IPS-11a (cell line): Measurements from ENCODE around the gene DENND2D.

ENCODE experiments used
- H3K4me3 ChIP-seq: one replicate; pipeline ENCODE4 v1.5.1; 2013; ENCODE audit warnings: low read depth, low read length, control low read depth

Gene DENND2D

DNA sequence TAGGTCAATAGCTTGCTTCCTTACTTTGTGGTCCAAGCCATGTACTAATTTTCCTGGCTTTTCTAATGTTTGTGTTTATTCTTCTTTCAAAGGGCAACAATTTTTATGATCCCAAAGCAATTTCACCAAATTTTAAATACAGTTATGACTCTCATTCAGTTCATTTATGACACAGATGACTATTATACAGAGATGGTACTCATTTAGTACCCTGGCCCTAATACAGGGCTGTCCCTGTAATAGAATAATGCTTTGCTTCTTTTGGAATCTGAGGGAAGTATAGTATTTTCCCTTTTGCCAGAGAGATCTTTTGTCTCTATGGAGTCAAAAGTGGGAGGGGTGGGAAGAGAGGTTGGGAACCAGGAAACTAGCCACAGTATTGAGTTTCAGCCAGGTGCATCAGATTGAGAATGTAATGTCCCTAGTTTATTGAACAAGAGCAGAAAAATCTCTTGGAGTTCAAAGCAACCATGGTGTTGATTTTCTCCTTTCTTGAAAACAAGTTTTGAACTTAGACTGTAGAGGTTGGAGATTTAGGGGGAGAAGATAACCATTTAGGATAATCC is 20.4 kb downstream of the DENND2D start:
- H3K4me3 ChIP-seq = no peak overlapping the region

DNA sequence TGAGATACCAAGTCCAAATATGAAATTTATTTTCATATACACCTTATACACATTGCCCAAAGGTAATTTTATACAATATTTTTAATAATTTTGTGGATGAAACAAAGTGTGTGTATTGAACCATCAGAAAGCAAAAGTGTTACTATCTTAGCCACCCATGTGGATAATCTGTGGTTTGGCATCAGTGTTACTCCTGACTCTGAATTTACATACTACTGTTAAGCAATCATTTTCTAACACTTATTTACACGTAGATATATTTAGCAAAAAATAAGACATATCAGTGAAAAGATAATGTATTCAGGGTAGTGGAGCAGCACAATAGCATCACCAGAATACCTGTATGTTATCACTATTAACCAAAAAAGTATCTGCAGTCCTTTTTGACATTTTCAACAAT is 23.8 kb downstream of the DENND2D start:
- no peak overlapping the region for H3K4me3 ChIP-seq

DNA sequence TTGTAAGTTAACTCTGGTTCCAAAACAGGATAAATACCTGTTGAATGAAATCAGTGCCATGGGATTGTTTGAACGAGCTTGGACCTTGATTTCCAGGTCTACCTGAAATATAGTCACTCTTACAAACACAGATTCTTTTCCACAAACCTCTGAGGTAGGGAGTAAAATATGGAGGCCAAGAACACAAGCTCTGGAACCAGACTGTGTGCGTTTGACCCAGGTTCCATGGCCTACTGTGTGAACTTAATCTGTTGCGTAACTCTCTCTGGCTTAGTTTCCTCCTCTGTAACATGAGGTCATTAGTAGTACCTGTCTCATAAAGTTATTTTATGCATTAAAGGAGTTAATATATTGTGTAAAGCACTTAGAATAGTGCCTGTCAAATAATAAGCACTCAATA is 25.1 kb downstream of the DENND2D start:
- no peak overlapping the region for H3K4me3 ChIP-seq

DNA sequence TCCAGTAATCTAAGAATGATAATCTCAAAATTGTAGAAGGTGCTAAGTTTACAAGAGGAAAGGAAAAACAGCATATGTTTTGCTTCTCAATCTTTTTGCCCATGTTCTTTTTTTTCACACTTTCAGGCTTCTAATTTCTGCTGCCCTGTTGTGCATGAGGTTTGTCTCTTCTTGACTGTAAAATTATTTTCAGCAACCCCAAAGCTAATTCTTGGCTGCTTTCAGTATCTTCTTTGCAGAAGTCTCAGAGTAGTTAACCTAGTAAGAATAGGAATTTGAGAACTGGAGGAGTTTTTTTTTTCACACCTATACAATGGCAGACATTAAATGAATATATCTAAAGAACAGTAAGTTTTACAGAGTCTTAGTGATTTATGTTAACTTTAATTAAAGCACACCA is 26.4 kb downstream of the DENND2D start:
- H3K4me3 ChIP-seq = no peak overlapping the region

DNA sequence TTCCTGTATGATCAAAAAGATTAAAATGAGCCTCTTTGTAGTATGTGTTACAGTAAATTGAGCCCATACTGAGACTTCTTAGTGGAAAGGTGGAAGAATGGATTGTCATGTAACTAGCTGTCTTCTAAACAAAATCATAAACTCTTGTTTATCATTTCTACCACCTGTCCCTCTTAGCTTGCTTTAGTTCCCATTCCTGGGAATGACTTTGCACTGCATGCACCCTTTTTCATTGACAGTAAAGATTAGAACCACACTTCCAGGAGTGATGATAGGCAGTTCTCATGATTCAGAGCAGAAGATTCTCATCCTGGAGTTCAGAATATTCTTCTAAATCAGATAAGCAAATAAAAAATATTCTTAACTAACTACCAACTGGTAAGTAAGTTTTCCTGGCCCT is 28.0 kb downstream of the DENND2D start:
- no peak overlapping the region for H3K4me3 ChIP-seq

DNA sequence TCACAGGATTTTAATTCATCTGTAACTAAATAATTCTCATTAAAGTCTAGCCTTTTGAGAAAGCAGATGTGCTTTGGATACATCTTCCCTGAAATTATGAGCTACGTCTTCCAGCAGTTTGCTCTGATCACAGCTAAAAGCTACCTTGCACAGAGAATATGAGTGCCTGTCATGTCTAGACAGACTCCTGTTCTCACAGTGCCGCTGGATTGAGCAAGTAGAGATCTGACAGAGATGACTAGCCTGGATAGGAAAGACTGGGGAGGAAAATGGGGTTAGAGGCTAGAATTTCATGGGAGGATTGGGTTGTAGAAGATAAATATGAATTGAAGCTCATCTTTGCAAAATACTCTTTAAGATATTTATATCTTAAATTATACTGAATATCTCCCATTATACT is 36.3 kb downstream of the DENND2D start:
- no peak overlapping the region for H3K4me3 ChIP-seq

DNA sequence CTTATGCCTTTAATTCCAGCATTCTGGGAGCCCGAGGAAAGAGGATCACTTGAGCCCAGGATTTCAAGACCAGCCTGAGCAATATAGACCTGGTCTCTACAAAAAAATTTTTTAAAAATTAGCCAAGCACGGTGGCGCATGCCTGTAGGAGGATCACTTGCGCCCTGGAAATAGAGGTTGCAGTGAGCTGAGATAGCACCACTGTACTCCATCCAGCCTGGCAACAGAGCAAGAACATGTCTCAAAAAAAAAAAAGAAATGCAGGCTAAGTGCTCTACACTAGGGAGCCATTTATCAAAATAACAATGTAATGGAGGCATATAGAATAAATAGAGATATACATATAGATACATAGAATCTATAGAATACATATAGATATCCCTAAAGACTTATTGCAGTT is 37.1 kb downstream of the DENND2D start:
- H3K4me3 ChIP-seq = no peak overlapping the region

DNA sequence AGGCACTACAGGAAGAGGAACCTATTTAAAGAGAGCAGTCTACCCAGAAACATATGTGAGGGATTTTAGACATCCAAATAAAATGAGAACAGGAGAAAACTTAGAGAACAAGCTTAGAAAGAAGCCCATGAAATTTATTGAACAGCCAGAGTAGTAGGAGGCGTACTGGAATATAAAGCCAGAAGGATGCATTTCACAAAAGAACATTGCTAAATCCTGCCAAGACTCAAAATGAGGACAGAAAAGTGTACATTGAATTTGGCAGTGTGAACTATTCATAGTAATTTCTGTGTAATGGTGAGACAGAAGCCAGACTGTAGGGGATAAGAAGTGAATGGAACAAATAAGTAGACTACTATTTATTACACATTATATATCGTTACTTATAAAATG is 38.0 kb downstream of the DENND2D start:
- no peak overlapping the region for H3K4me3 ChIP-seq

DNA sequence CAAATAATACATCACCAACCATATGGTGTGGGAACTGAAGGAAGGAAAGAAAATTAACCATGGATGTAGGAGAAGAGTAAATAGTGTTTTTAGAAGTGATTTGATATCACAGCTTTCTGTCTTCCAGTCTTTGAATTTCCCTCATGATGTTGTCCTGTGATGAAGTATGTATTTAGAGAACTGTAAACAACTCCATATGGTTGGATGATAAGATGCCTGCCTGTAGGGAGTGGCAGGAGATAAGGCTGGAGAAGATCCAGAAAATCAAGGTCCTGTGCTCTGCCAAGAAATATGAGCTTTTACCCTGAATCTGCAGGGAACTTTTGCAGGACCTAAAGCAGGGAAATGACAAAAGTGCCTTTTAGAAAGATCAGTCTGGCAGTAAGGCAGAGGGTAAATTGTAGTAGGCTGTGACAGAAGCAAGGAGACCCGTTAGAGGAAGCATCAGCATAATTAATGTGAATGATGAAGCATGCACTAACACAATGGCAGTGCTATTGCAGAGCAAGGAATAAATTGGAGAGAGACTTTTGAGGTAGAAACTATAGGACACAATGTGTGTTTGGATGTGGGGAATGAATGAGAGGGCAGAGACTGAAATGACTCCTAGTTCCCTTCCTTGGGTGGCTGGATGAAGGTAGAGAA is 38.5 kb downstream of the DENND2D start:
- H3K4me3 ChIP-seq = no peak overlapping the region

DNA sequence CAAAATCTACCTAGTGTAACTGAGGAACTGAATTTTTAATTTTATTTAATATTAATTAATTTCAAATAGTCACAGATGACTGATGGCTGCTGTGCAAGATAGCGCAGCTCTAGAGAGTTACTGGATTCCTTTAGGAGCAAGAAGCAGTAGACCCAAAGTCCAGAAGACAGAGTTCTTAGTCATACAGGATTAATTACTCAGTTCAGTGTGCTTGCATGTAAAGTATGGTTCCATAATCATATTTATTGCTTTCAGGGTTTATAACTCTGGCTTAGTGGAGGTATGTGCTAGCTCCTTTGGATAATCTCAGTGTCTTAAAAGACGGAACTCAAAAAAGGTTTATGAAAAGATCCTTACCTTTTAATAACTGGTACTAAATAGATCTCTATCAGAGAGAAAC is 43.0 kb downstream of the DENND2D start:
- no peak overlapping the region for H3K4me3 ChIP-seq

DNA sequence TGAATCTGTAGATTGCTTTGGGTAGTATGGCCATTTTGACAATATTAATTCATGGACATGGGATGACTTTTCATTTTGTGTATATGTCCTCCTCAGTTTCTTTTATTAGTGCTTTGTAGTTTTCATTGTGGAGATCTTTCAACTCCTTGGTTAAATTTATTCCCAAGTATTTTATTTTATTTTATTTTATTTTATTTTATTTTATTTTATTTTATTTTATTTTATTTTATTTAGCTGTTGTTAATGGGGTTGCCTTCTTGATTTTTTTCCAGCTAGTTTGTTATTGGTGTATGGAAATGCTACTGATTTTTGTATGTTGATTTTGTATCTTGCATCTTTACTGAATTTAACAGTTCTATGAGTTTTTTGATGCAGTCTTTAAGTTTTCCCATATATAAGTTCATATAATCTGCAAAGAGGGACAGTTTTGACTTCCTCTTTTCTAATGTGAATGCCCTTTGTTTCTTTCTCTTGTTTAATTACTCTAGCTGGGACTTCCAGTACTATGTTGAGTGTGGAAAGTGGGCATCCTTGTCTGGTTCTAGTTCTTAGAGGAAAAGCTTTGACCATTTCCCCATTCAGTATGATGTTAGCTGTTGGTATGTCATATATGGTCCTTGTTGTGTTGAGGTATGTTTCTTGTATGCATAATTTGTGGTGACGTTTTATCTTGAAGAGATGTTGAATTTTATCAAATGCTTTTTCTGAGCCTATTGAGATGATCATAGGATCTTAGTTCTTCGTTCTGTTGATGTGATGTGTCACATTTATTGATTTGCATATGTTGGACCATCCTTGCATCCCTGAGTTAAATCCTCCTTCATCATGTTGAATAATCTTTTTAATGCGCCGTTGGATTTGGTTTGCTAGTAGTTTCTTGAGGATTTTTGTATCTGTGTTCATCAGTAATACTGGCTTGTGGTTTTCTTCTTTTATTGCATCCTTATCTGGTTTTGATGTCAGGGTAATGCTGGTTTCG is 46.1 kb downstream of the DENND2D start:
- H3K4me3 ChIP-seq = no peak overlapping the region

DNA sequence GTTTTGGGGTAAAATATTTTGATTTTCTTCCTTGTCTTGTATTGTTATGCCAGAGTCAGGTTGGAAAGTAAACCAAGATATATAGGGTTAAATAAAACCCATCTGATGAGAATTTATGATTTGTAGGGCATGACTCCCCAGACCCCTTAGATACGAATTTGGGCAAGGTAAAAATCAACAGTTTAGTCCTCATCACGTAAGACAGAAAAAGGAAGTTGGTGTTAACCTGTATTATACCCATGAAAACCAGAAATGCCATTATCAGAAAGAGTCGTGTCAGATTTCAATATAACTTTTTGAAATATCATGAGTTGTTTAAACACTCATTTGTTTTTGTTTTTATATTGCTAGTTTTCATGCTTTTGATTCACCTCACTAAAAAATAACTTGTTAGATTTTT is 48.6 kb downstream of the DENND2D start:
- no peak overlapping the region for H3K4me3 ChIP-seq

DNA sequence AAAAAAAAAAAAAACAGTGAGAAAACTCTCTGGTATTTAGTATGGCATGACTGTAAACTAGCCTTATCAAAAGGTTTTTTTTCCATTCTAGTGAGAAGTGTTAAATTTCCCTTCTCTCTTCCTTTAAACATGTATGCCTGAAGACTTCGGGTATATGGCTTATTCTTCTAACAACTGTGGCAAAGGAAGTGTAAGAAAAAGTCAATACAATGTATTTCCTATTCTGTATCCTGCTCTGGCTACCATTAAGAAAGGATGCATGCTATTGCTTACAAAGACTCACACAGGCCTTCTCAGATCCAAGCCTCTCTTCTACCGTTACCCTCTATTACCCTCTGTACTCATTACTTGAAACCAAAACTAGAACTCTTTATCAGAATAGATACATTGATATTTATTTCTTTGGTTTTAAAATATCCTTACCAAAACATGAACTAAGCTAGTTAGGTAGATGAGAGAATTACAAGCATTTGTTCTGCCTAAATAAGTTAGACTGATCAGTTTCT is 52.0 kb downstream of the DENND2D start:
- H3K4me3 ChIP-seq = no peak overlapping the region

DNA sequence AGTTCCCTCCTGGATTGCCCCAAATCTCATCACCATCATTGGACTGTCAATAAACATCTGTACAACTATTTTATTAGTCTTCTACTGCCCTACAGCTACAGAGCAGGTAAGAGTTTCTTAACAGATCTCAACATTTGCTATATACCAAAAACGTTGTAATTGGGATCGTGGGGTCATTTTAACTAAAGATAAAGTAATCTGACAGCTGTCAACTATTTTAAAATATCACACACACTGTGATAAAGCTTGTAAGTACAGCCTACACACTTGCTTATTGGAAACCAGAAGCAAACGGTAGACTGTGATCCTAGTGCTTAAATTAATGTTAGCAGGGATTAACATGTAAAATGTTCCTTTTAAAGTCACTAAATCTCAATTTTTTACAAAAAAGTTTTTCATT is 52.5 kb downstream of the DENND2D start:
- H3K4me3 ChIP-seq = no peak overlapping the region

DNA sequence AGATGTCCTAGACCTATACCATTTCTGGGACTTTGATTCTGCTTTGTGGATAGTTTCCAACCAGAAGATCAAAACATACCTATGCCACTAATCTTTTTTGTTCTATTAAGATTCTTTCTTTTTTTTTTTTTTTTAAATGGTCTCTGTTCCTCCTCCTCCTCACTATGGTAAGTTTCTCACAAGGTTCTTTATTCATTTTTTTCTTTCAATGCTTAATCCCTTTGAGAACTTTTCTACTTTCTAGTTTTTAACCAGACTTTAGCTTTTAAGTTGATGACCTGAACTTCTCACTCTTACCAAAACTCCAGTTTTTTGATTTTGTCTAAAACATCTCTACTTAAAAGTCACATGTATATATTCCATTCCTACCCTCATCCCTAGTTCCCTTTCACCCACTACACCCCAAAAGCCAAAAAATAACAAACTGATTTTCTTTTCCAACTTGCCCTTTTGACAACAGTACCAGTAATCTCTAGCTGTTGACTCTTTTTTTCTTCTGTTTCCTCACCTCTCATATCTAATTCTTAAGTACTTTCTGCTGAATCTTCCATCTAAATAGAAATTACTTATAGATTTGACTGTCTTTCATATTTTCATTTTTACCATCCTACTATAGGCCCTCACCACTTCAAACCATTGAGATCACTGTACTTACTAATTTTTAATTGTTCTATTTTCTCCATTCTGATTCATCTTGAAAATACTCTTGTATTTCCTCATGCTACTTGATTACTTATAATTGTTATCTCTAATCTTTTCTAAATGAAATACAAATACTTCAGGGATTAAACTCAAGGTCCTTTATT is 54.3 kb downstream of the DENND2D start:
- no peak overlapping the region for H3K4me3 ChIP-seq

DNA sequence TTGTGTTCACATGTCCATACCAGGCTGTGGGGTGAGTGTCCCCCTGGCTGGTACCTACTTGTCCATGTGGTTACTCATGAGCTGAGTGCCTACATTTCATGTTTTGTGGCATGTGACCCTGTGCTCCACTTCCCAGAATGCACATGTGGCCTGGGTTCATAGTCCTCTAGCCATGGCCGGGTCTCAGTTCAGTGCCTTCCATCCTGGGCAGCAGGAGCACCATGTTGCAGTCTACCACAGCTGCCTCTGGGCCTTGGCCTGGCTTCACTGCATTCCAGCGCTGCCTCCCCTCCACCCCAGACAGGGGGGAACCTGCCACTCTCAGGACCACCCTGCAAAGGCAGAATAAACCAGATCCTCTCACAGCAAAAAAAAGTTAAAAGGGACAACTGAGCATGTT is 54.9 kb downstream of the DENND2D start:
- no peak overlapping the region for H3K4me3 ChIP-seq

DNA sequence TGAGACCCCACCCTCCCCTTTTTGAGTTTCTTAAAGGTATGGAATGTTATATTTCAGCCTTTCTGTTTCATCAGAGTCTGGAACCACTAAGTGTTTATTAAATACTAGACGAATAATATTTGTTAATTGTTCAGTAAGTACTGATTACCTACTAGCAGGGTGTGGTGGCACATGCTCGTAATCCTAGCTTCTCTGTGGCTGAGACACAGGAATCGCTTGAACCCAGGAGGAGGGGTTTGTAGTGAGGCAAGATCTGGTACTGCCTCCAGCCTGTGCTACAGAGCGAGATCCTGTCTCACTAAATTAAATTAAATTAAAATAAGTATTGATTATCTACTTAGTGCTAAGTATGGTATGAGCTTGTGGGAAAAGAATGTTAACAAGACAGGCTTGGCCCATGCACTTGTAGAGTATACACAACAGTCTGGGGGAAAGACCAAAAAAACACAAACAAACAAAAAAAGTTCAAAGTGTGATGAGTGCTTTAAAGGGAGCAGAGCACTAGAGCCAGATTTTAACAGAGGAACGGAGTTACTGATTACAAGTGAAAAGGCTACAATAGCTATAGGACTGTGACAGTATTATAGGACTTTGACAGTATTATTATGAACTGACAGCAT is 58.0 kb downstream of the DENND2D start:
- no peak overlapping the region for H3K4me3 ChIP-seq

DNA sequence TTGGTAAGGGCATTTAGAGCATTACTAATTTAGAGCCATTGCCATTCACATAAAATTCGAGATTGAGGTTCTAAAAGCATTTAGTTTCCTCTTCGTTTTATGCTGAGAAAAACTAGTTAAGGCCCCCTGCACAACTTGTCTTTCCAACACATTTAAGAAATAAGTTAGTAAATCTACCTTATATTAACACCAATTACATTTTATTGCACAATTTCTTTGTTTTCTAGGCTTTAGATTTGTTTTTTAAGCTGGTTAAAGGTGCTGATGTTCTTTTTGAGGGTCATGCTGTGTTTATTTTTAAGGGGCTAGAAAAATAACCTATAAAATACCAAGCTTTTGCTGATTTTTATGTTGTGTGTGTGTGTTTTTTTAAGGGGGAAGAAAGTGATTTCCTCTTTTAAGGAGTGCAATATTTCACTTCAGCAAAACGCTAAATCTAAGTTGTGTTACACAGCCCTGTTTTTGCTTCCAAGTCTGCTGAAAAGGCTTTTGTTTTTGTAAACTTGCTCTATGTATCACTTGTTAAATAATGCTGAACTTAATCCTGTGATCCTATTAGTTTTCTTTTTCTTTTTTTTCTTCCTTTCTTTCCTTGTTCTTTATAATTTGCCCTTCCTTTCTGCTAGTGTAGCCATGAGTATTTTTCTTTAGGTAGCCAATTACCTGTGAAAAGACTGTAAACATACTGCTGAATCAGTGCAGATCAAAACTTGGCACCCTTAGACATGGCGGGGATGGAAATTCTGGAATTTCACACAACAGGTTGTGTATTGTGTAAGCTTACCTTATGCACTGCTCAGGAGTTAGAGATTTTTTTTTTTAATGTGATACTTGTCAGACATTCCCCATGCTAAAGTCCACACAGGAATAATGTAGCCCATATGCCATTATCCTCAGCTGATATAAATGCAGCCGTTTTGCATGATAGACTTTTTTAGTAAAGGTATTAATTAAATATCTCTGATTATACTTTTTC is 58.9 kb downstream of the DENND2D start:
- peak overlapping the region; percentile 90 for H3K4me3 ChIP-seq

DNA sequence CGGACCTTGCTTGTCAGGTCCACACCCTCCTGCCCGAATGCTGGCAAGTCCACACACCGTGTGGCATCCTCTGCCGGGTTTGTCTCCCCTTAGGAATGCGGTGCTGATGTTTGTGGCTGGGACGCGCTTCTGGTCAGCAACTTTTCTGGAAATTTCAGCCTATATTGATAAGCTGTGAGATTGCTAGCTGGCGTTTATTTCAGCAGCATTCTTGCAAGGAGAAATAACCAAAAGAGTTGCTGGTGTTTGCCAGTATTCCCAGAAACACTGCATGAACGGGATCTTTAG is 59.8 kb downstream of the DENND2D start:
- H3K4me3 ChIP-seq = peak overlapping the region; percentile 90
